ENCODE results near the gene PPEF2.

PPEF2 gene

GRCh38 chr4:75841641-75842520 lies 60.4 kb downstream of the PPEF2 start:
- Histone ChIP-seq H3K4me1 (ENCODE audit: control insufficient read depth, insufficient read depth, low read depth, low read length) (peaks cover 6% of the 10 kb centered on the region), H2AFZ (ENCODE audit: low read depth, low read length) (no peak overlapping the region), H2BK5ac (ENCODE audit: low read depth, low read length, poor library complexity, severe bottlenecking) (no peak overlapping the region), H3K27me3 (ENCODE audit: control insufficient read depth in 1 of 2, insufficient read depth in 1 of 2, low read length in 2 of 2) (no peaks in the 10 kb centered on the region), H4K91ac (ENCODE audit: low read length) (no peak overlapping the region), H2AK5ac (ENCODE audit: low read length, severe bottlenecking) (no peak overlapping the region), H3K4me2 (ENCODE audit: low read length, poor library complexity, severe bottlenecking) (no peak overlapping the region), H3K36me3 (ENCODE audit: control insufficient read depth in 1 of 2, insufficient read depth in 2 of 2, low read depth in 1 of 2, low read length in 2 of 2) (no peaks in the 10 kb centered on the region), H2BK15ac (ENCODE audit: low read depth, poor library complexity, severe bottlenecking) (no peak overlapping the region), H2BK12ac (ENCODE audit: low read length in 2 of 2) (no peak overlapping the region), H2BK120ac (ENCODE audit: low read depth, low read length) (no peak overlapping the region), H3K9me3 (ENCODE audit: control insufficient read depth, low read length) (no peaks in the 10 kb centered on the region), H3K9ac (ENCODE audit: low read length) (no peak overlapping the region), H3K23ac (ENCODE audit: low read length in 2 of 2) (no peak overlapping the region), H3K18ac (ENCODE audit: low read depth in 1 of 2, low read length in 2 of 2) (no peak overlapping the region), H3K79me1 (replicated peaks; ENCODE audit: low read length, poor library complexity, severe bottlenecking) (no peaks in the 10 kb centered on the region), H3K27ac (ENCODE audit: low read length, poor library complexity, severe bottlenecking) (no peak overlapping the region), H3K14ac (ENCODE audit: low read length in 2 of 2) (no peak overlapping the region), H3K4me3 (ENCODE audit: insufficient read depth in 1 of 2, low read depth in 1 of 2, low read length in 2 of 2) (no peak overlapping the region), H3K4ac (ENCODE audit: low read depth in 1 of 2, low read length in 2 of 2) (no peak overlapping the region), H4K8ac (ENCODE audit: low read length) (no peak overlapping the region)
- WGBS = 96% methylated on average over 7 of the region's 8 CpGs
- peak; percentile 24 for DNase-seq

- WGBS = 100% methylated on average over 1 of the region's 2 CpGs
- DNase-seq = no peak
- no peak overlapping the region for H3K4ac ChIP-seq (ENCODE audit: low read depth in 1 of 2, low read length in 2 of 2)
- H2BK120ac ChIP-seq (ENCODE audit: low read depth, low read length) = no peak overlapping the region
- H4K8ac ChIP-seq (ENCODE audit: low read length) = no peak overlapping the region
- H3K27ac ChIP-seq (ENCODE audit: low read length, poor library complexity, severe bottlenecking) = no peak overlapping the region
- no peak overlapping the region for H3K4me2 ChIP-seq (ENCODE audit: low read length, poor library complexity, severe bottlenecking)
- H2BK12ac ChIP-seq (ENCODE audit: low read length in 2 of 2) = no peak overlapping the region
- no peak overlapping the region for H2AK5ac ChIP-seq (ENCODE audit: low read length, severe bottlenecking)
- no peak overlapping the region for H2BK15ac ChIP-seq (ENCODE audit: low read depth, poor library complexity, severe bottlenecking)
- no peak overlapping the region for H2BK5ac ChIP-seq (ENCODE audit: low read depth, low read length, poor library complexity, severe bottlenecking)
- no peak overlapping the region for H3K23ac ChIP-seq (ENCODE audit: low read length in 2 of 2)
- peak overlapping the region; percentile 60 for H3K9ac ChIP-seq (ENCODE audit: low read length)
- H3K79me1 ChIP-seq (replicated peaks; ENCODE audit: low read length, poor library complexity, severe bottlenecking) = no peaks in the 10 kb centered on the region
- no peak overlapping the region for H2AFZ ChIP-seq (ENCODE audit: low read depth, low read length)
- no peak overlapping the region for H3K14ac ChIP-seq (ENCODE audit: low read length in 2 of 2)
- H3K9me3 ChIP-seq (ENCODE audit: control insufficient read depth, low read length) = no peaks in the 10 kb centered on the region
- H4K91ac ChIP-seq (ENCODE audit: low read length) = no peak overlapping the region
- no peaks in the 10 kb centered on the region for H3K4me1 ChIP-seq (ENCODE audit: control insufficient read depth, insufficient read depth, low read depth, low read length)
- no peaks in the 10 kb centered on the region for H3K27me3 ChIP-seq (ENCODE audit: control insufficient read depth in 1 of 2, insufficient read depth in 1 of 2, low read length in 2 of 2)
- H3K4me3 ChIP-seq (ENCODE audit: insufficient read depth in 1 of 2, low read depth in 1 of 2, low read length in 2 of 2) = no peak overlapping the region
- no peak overlapping the region for H3K18ac ChIP-seq (ENCODE audit: low read depth in 1 of 2, low read length in 2 of 2)
- no peaks in the 10 kb centered on the region for H3K36me3 ChIP-seq (ENCODE audit: control insufficient read depth in 1 of 2, insufficient read depth in 2 of 2, low read depth in 1 of 2, low read length in 2 of 2)
Observed at GRCh38 chr4:75834772-75835154, 67.5 kb downstream of the PPEF2 start.

- no peak overlapping the region for H2BK12ac ChIP-seq (ENCODE audit: low read length in 2 of 2)
- no peak overlapping the region for H2AFZ ChIP-seq (ENCODE audit: low read depth, low read length)
- H2BK5ac ChIP-seq (ENCODE audit: low read depth, low read length, poor library complexity, severe bottlenecking) = no peak overlapping the region
- no peak overlapping the region for H3K4me3 ChIP-seq (ENCODE audit: insufficient read depth in 1 of 2, low read depth in 1 of 2, low read length in 2 of 2)
- no peak overlapping the region for H4K91ac ChIP-seq (ENCODE audit: low read length)
- no peaks in the 10 kb centered on the region for H3K79me1 ChIP-seq (replicated peaks; ENCODE audit: low read length, poor library complexity, severe bottlenecking)
- H3K27me3 ChIP-seq (ENCODE audit: control insufficient read depth in 1 of 2, insufficient read depth in 1 of 2, low read length in 2 of 2) = no peaks in the 10 kb centered on the region
- H3K9ac ChIP-seq (ENCODE audit: low read length) = peak overlapping the region; percentile 60
- no peak overlapping the region for H3K14ac ChIP-seq (ENCODE audit: low read length in 2 of 2)
- no peak overlapping the region for H2BK120ac ChIP-seq (ENCODE audit: low read depth, low read length)
- H3K27ac ChIP-seq (ENCODE audit: low read length, poor library complexity, severe bottlenecking) = no peak overlapping the region
- H3K4ac ChIP-seq (ENCODE audit: low read depth in 1 of 2, low read length in 2 of 2) = no peak overlapping the region
- no peak overlapping the region for H3K4me2 ChIP-seq (ENCODE audit: low read length, poor library complexity, severe bottlenecking)
- no peak overlapping the region for H2AK5ac ChIP-seq (ENCODE audit: low read length, severe bottlenecking)
- no peak overlapping the region for H3K23ac ChIP-seq (ENCODE audit: low read length in 2 of 2)
- DNase-seq = no peak
- no peak overlapping the region for H4K8ac ChIP-seq (ENCODE audit: low read length)
- no peak overlapping the region for H2BK15ac ChIP-seq (ENCODE audit: low read depth, poor library complexity, severe bottlenecking)
- H3K4me1 ChIP-seq (ENCODE audit: control insufficient read depth, insufficient read depth, low read depth, low read length) = no peaks in the 10 kb centered on the region
- H3K9me3 ChIP-seq (ENCODE audit: control insufficient read depth, low read length) = no peaks in the 10 kb centered on the region
- no peaks in the 10 kb centered on the region for H3K36me3 ChIP-seq (ENCODE audit: control insufficient read depth in 1 of 2, insufficient read depth in 2 of 2, low read depth in 1 of 2, low read length in 2 of 2)
- WGBS = 92% methylated on average over 1 of the region's 1 CpG
- H3K18ac ChIP-seq (ENCODE audit: low read depth in 1 of 2, low read length in 2 of 2) = no peak overlapping the region
Observed at GRCh38 chr4:75834095-75834771, 68.0 kb downstream of the PPEF2 start.

- Histone ChIP-seq H3K23ac (ENCODE audit: low read length in 2 of 2) (no peak overlapping the region), H2BK120ac (ENCODE audit: low read depth, low read length) (no peak overlapping the region)
- WGBS = 83% methylated on average over 2 of the region's 2 CpGs
Observed at GRCh38 chr4:75831856-75832405, 70.3 kb downstream of the PPEF2 start.

More at GRCh38 chr4:75831856-75832405, 70.3 kb downstream of the PPEF2 start:
- Histone ChIP-seq H3K79me1 (replicated peaks; ENCODE audit: low read length, poor library complexity, severe bottlenecking) (no peaks in the 10 kb centered on the region), H3K9ac (ENCODE audit: low read length) (no peak overlapping the region), H3K4me1 (ENCODE audit: control insufficient read depth, insufficient read depth, low read depth, low read length) (no peaks in the 10 kb centered on the region), H3K14ac (ENCODE audit: low read length in 2 of 2) (no peak overlapping the region), H4K8ac (ENCODE audit: low read length) (no peak overlapping the region), H2BK5ac (ENCODE audit: low read depth, low read length, poor library complexity, severe bottlenecking) (no peak overlapping the region), H3K27ac (ENCODE audit: low read length, poor library complexity, severe bottlenecking) (no peak overlapping the region), H3K4me2 (ENCODE audit: low read length, poor library complexity, severe bottlenecking) (no peak overlapping the region), H2AK5ac (ENCODE audit: low read length, severe bottlenecking) (no peak overlapping the region), H2BK12ac (ENCODE audit: low read length in 2 of 2) (no peak overlapping the region), H3K36me3 (ENCODE audit: control insufficient read depth in 1 of 2, insufficient read depth in 2 of 2, low read depth in 1 of 2, low read length in 2 of 2) (no peaks in the 10 kb centered on the region), H3K4me3 (ENCODE audit: insufficient read depth in 1 of 2, low read depth in 1 of 2, low read length in 2 of 2) (no peak overlapping the region), H3K27me3 (ENCODE audit: control insufficient read depth in 1 of 2, insufficient read depth in 1 of 2, low read length in 2 of 2) (no peaks in the 10 kb centered on the region), H4K91ac (ENCODE audit: low read length) (no peak overlapping the region), H3K9me3 (ENCODE audit: control insufficient read depth, low read length) (no peaks in the 10 kb centered on the region), H2BK15ac (ENCODE audit: low read depth, poor library complexity, severe bottlenecking) (no peak overlapping the region), H3K18ac (ENCODE audit: low read depth in 1 of 2, low read length in 2 of 2) (no peak overlapping the region), H2AFZ (ENCODE audit: low read depth, low read length) (no peak overlapping the region), H3K4ac (ENCODE audit: low read depth in 1 of 2, low read length in 2 of 2) (no peak overlapping the region)
- DNase-seq = no peak
